ENCODE results near the gene HELZ. TPM values are rescaled to one million over a fixed set of nuclear protein-coding genes. Genes with fewer than 3 reads are reported as not detected.

Gene HELZ
- total and polyA plus RNA-seq, 7 donors, result 1.8 to 55.7 (median 30.8) TPM

DNA sequence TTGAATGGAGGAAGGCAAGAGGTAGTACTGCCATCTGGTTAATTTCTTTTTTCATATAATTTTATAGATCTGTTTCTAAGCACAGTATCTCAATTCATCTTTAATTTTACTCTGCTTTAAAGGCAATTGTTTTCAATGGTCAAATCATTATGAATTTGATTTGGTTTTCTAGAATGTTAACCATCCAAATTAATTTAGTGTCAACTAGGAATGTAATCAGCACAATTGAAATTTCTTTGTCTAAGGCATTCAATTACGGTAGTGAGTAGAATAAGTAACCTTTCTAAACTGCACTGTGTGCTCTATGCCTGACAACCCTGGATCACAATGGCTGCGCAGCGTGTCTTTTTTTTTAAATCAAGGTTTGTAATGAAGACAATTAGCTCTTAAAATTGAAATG lies 156.4 kb downstream of the HELZ start:
- TF ChIP-seq, protein P1, sequence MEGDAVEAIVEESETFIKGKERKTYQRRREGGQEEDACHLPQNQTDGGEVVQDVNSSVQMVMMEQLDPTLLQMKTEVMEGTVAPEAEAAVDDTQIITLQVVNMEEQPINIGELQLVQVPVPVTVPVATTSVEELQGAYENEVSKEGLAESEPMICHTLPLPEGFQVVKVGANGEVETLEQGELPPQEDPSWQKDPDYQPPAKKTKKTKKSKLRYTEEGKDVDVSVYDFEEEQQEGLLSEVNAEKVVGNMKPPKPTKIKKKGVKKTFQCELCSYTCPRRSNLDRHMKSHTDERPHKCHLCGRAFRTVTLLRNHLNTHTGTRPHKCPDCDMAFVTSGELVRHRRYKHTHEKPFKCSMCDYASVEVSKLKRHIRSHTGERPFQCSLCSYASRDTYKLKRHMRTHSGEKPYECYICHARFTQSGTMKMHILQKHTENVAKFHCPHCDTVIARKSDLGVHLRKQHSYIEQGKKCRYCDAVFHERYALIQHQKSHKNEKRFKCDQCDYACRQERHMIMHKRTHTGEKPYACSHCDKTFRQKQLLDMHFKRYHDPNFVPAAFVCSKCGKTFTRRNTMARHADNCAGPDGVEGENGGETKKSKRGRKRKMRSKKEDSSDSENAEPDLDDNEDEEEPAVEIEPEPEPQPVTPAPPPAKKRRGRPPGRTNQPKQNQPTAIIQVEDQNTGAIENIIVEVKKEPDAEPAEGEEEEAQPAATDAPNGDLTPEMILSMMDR (IDR thresholded peaks at IDR 0.05), result no peak
- DNase-seq (no peak), ATAC-seq (no peak)
- intact Hi-C loops (cut with DNase I), result no loop called here
- Histone ChIP-seq H3K27me3 (ENCODE audit: insufficient read depth in 3 of 3, low read length in 2 of 3) (no peaks in the 10 kb centered on the region), H3K27ac (no peak overlapping the region), H3K4me1 (no peaks in the 10 kb centered on the region), H3K4me3 (no peak overlapping the region), H3K9me3 (no peaks in the 10 kb centered on the region), H3K36me3 (ENCODE audit: insufficient read depth in 1 of 2, low read depth in 1 of 2) (peaks cover 4 to 23% of the 10 kb centered on the region in 2 donors)
- WGBS, 3 donors, result 97 to 98% (median 98%) methylated on average over 3 of the region's 3 CpGs

DNA sequence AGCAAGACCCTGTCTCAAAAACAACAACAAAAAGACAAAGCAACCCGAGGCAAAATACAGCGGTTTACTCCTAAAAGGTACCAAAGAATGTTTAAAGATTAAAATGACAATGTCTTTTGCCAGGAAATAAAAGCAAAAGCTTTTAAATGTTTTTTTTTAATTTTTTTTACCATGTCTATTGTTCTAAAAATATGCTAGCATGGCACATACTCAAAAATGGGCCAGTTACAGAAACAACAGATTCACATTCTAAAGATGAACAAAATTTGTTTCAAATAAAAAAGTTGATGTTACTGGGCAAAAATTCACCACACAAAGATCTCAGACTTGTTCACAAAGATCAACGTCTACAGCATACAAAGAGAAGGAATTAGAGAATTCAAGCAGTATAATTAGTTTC lies 159.6 kb downstream of the HELZ start:
- Histone ChIP-seq H3K9me3 (no peaks in the 10 kb centered on the region), H3K4me1 (peaks cover 11% of the 10 kb centered on the region), H3K36me3 (ENCODE audit: insufficient read depth in 1 of 2, low read depth in 1 of 2) (peaks cover 7 to 29% of the 10 kb centered on the region in 2 donors), H3K27ac (no peak overlapping the region), H3K27me3 (ENCODE audit: insufficient read depth in 3 of 3, low read length in 2 of 3) (no peaks in the 10 kb centered on the region), H3K4me3 (no peak overlapping the region)
- intact Hi-C loops (cut with DNase I), result no loop called here
- TF ChIP-seq, protein P1 (IDR thresholded peaks at IDR 0.05), result no peak
- DNase-seq, result no peak
- WGBS, 3 donors, result 80 to 89% (median 86%) methylated on average over 3 of the region's 3 CpGs
- no peak for ATAC-seq

DNA sequence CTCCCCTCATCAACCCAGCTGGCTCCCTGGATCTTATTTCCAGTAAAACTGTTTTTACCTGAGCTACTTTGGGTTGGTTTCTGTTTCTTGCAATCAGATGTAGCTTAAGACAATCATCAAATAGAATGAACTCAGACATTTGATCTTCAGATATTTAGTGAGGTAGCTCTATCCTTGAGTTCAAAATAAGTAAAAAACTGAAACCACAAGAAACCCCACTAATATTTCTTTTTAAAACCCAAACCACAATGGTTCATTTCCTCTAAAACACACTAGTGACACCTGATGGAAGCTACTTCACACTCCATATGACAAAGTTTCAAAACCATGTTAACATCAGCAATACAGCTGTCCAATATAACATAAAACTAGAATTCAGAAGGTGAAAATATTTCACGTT lies 162.9 kb downstream of the HELZ start:
- intact Hi-C loops (cut with DNase I), result no loop called here
- H3K36me3 ChIP-seq (ENCODE audit: insufficient read depth in 1 of 2, low read depth in 1 of 2), result peaks cover 7 to 35% of the 10 kb centered on the region in 2 donors
- WGBS, 3 donors, result 73 to 80% (median 79%) methylated on average over 1 of the region's 1 CpG

DNA sequence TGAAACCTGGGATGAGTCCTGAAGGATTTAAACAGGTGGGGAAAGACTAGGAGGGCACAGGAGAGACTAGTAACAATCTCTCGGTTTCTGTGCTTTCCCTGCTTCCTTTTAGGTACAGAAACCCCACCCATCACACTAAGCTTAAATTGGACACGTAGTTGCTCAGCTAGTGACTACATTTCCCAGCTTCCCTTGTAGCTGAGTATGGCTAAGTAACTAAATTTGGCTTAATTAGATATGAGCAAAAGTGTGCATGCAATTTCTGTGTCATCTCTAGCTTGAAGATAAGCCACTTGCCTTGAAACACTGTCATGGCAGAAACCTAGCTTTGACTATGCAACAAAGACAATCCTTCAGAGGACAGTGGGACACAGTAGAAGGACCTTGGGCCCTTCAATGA lies 164.2 kb downstream of the HELZ start:
- DNase-seq (no peak), ATAC-seq (peak; percentile 22 to 64 (median 54))
- H3K27ac ChIP-seq, result peak overlapping the region; percentile 47
- 52 to 95% (median 74%) methylated on average over 2 of the region's 2 CpGs for WGBS, 3 donors
- no peaks in the 10 kb centered on the region for H3K27me3 ChIP-seq (ENCODE audit: insufficient read depth in 3 of 3, low read length in 2 of 3)
- TF ChIP-seq, protein P1 (IDR thresholded peaks at IDR 0.05), result no peak
- H3K9me3 ChIP-seq, result no peaks in the 10 kb centered on the region
- no peak overlapping the region for H3K4me3 ChIP-seq
- peaks cover 3 to 23% of the 10 kb centered on the region in 2 donors for H3K36me3 ChIP-seq (ENCODE audit: insufficient read depth in 1 of 2, low read depth in 1 of 2)
- intact Hi-C loops (cut with DNase I), result no loop called here
- H3K4me1 ChIP-seq, result peaks cover 24% of the 10 kb centered on the region

More for the DNA sequence above, 162.9 kb downstream of the HELZ start:
- Histone ChIP-seq H3K4me1 (peaks cover 15% of the 10 kb centered on the region), H3K27ac (no peak overlapping the region), H3K9me3 (no peaks in the 10 kb centered on the region), H3K4me3 (no peak overlapping the region), H3K27me3 (ENCODE audit: insufficient read depth in 3 of 3, low read length in 2 of 3) (no peaks in the 10 kb centered on the region)
- DNase-seq (no peak), ATAC-seq (no peak)
- TF ChIP-seq, protein P1 (IDR thresholded peaks at IDR 0.05), result no peak

DNA sequence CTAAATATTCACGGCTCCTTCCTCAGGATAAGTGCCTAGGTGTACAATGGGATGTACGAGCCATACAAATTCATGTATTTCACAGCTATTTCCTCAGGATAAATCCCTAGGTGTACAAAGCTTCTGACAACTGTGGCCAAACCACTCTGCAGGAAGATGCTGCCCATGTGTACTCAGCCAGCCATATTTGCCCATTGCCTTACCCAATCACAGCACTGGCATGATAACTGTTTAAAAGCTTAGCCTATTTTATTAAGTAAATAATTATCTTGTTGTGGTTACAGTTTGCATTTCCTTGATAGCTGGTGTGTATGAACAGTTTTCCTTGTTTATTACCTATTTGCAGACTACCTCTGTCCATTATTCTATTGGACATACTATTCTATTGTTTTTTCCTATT lies 165.5 kb downstream of the HELZ start:
- H3K4me1 ChIP-seq, result peaks cover 24% of the 10 kb centered on the region
- no peaks in the 10 kb centered on the region for H3K9me3 ChIP-seq
- no peak overlapping the region for H3K27ac ChIP-seq
- H3K36me3 ChIP-seq (ENCODE audit: insufficient read depth in 1 of 2, low read depth in 1 of 2), result peaks cover 3 to 15% of the 10 kb centered on the region in 2 donors
- ATAC-seq (no peak), DNase-seq (no peak)
- WGBS, 3 donors, result 93 to 95% (median 94%) methylated on average over 2 of the region's 2 CpGs
- intact Hi-C loops (cut with DNase I), result no loop called here
- no peak overlapping the region for H3K4me3 ChIP-seq
- TF ChIP-seq, protein P1 (IDR thresholded peaks at IDR 0.05), result no peak
- H3K27me3 ChIP-seq (ENCODE audit: insufficient read depth in 3 of 3, low read length in 2 of 3), result no peaks in the 10 kb centered on the region
